Activated CD4-positive, alpha-beta T cell treated with anti-CD3 and anti-CD28 coated beads for 36 hours (primary cell): ENCODE results near the gene RHEB. TPM values are rescaled to one million over a fixed set of nuclear protein-coding genes. Genes with fewer than 3 reads are reported as not detected.

Experiments used
- ATAC-seq: fragments of 200-7000 bp; cut with Tn5 transposase; one replicate; pipeline ENCODE4 v1.10.0; 2021; ENCODE audit warnings: mild to moderate bottlenecking, moderate library complexity
- CTCF ChIA-PET: fragments of 350-600 bp; sonication (Branson Sonifier 250); formaldehyde crosslinking; loops from one replicate; lab custom pipeline; 2021; ENCODE audit warnings: antibody characterized with exemption; lab: Charles Lee
- POLR2A ChIA-PET: fragments of 350-600 bp; sonication (Branson Sonifier 250); formaldehyde crosslinking; loops from one replicate; lab custom pipeline; 2021; ENCODE audit warnings: antibody characterized with exemption, inconsistent platforms; lab: Charles Lee
- DNase-seq: peaks from one replicate; pipeline ENCODE4 v3.0.0-alpha.2; 2020
- H3K27ac Mint-ChIP-seq: one replicate; pipeline ENCODE4 v1.8.0; 2021; ENCODE audit warnings: mixed read lengths
- H3K27me3 Mint-ChIP-seq: one replicate; pipeline ENCODE4 v1.8.0; 2021; ENCODE audit warnings: mixed read lengths
- H3K36me3 Mint-ChIP-seq: one replicate; pipeline ENCODE4 v1.8.0; 2021; ENCODE audit warnings: low read depth, mixed read lengths
- H3K4me1 Mint-ChIP-seq: one replicate; pipeline ENCODE4 v1.8.0; 2021; ENCODE audit warnings: mixed read lengths
- H3K4me3 Mint-ChIP-seq: one replicate; pipeline ENCODE4 v1.8.0; 2021; ENCODE audit warnings: mild to moderate bottlenecking, moderate library complexity, mixed read lengths
- H3K9me3 Mint-ChIP-seq: one replicate; pipeline ENCODE4 v1.8.0; 2021; ENCODE audit warnings: low read depth, mixed read lengths
- intact Hi-C, 2 experiments: fragments of 100-400 bp; cut with DNase I in 1 of 2; cut with micrococcal nuclease in 1 of 2; formaldehyde crosslinking; loops; one replicate each; pipeline versions ENCODE4 v1.14.2 to v1.15.1; 2022 to 2024; cut with DNase I, micrococcal nuclease
- total RNA-seq, 2 experiments: library from RNA; stranded (reverse); gene quantifications; one replicate each; pipeline ENCODE4 v1.2.3, GENCODE V29; 2021

RHEB gene
- total RNA-seq, 2 experiments from 2014 or later: 42.8 to 43.0 TPM

- ChIA-PET POLR2A (no interaction called here), CTCF (interaction anchor here (0.7 to 1.1 kb wide), 3 partner anchors 11 to 69 kb away, joined by 3 to 4 read pairs (median 3); no protein-coding TSS in a partner anchor)
- ATAC-seq (no peak), DNase-seq (no peak)
- intact Hi-C loops: no loop called here
- H3K27me3 Mint-ChIP-seq: no peaks in the 10 kb centered on the region
- H3K36me3 Mint-ChIP-seq: no peaks in the 10 kb centered on the region
- no peaks in the 10 kb centered on the region for H3K9me3 Mint-ChIP-seq
- no peak overlapping the region for H3K4me3 Mint-ChIP-seq
- H3K27ac Mint-ChIP-seq: no peak overlapping the region
- H3K4me1 Mint-ChIP-seq: peaks cover 36% of the 10 kb centered on the region
Observed at GRCh38 chr7:151437159-151437553, 82.5 kb downstream of the RHEB start.

DNA sequence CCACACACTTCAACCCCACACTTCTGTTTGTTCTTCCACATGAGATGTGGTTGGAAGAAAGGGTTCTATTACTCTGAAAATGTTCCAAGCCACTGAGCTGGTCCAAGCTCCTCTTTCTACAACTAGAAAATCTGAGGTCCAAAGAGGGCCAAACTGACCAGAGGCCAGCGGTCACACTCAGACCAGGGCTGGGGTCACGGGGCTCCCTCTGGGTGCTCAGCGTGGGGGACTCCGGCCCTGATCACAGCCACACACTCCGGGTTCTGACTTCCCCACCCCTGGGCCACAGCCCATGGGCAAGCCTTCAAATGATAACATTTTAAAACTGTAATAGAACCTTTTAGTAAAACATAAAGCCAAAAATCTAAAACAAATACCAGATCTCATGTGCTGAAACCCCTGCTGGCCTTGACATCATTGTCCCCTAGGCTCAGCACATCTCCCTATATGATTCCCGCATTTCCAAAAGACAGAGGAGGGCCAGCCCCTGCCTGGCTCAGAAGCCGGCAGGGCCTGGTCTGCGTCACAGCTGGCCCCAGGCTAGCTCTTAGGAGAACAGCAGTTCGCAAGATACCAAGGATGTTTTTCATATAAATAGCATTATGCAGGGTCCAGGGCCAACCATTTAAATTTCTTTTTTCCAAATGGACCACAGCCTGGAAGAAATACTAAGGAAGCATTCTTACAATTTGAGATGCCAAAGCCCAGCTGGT is 83.1 kb downstream of the RHEB start:
- H3K4me1 Mint-ChIP-seq: peaks cover 33% of the 10 kb centered on the region
- H3K36me3 Mint-ChIP-seq: no peaks in the 10 kb centered on the region
- no peak overlapping the region for H3K4me3 Mint-ChIP-seq
- ATAC-seq (no peak), DNase-seq (no peak)
- intact Hi-C loops: no loop called here
- H3K27ac Mint-ChIP-seq: no peak overlapping the region
- CTCF ChIA-PET: interaction anchor here (0.7 to 1.1 kb wide), 2 partner anchors 12 to 68 kb away, joined by 3 to 4 read pairs; no protein-coding TSS in a partner anchor
- no peaks in the 10 kb centered on the region for H3K9me3 Mint-ChIP-seq
- POLR2A ChIA-PET: no interaction called here
- H3K27me3 Mint-ChIP-seq: no peaks in the 10 kb centered on the region

DNA sequence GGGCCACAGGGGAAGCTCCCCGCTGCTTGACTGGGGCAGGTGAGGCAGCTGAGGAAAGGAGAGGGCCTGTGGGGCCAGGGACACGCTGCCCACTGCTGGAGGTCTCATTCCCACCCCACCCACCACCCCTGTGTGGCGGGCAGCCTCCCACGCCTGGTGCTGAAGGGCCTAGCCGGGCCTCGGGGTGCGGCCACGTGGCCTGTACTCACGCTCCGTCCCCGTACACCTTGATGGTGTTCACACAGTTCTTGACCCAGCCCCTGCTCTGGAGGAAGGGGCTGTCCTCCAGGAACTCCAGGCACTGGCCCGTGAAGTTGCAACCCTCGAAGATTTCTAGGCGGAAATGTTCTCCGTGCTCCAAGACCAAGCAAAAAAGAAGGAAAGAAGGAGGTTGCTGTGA is 83.7 kb downstream of the RHEB start:
- Mint-ChIP-seq H3K4me3 (no peak overlapping the region), H3K36me3 (no peaks in the 10 kb centered on the region), H3K9me3 (no peaks in the 10 kb centered on the region), H3K27me3 (no peaks in the 10 kb centered on the region), H3K27ac (no peak overlapping the region), H3K4me1 (peaks cover 30% of the 10 kb centered on the region)
- intact Hi-C loops: no loop called here
- CTCF ChIA-PET: no interaction called here
- POLR2A ChIA-PET: no interaction called here
- ATAC-seq (no peak), DNase-seq (no peak)

- ChIA-PET POLR2A (no interaction called here), CTCF (interaction anchor here (0.6 to 0.8 kb wide), 2 partner anchors 45 to 83 kb away, joined by 3 read pairs; no protein-coding TSS in a partner anchor)
- H3K27ac Mint-ChIP-seq: no peak overlapping the region
- DNase-seq: no peak
- H3K27me3 Mint-ChIP-seq: no peaks in the 10 kb centered on the region
- H3K9me3 Mint-ChIP-seq: no peaks in the 10 kb centered on the region
- H3K4me3 Mint-ChIP-seq: no peak overlapping the region
- no peak for ATAC-seq
- intact Hi-C loops: no loop called here
- H3K36me3 Mint-ChIP-seq: no peaks in the 10 kb centered on the region
- peaks cover 26% of the 10 kb centered on the region for H3K4me1 Mint-ChIP-seq
Observed at GRCh38 chr7:151435103-151435916, 84.4 kb downstream of the RHEB start.

DNA sequence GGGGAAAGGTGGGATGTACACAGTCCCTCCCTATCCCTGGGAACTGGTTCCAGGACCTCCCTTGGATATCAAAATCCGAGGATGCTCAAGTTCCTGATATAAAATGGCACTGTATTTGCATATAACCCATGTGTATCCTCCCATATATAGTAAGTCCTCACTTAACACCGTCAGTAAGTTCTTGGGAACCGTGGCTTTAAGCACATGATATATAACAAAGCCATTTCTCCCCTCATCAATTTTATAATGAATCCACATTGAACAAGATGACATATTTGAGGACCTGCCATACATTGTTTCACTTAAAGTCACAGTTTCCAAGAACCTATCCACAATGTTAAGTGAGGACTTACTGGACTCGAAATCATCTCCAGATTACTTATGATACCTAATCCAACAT is 85.1 kb downstream of the RHEB start:
- ATAC-seq (no peak), DNase-seq (no peak)
- Mint-ChIP-seq H3K9me3 (no peaks in the 10 kb centered on the region), H3K36me3 (no peaks in the 10 kb centered on the region), H3K27me3 (no peaks in the 10 kb centered on the region), H3K27ac (no peak overlapping the region), H3K4me1 (peaks cover 32% of the 10 kb centered on the region), H3K4me3 (no peak overlapping the region)
- ChIA-PET POLR2A (no interaction called here), CTCF (interaction anchor here (0.8 to 1.7 kb wide), 3 partner anchors 14 to 125 kb away, joined by 3 to 5 read pairs (median 3); no protein-coding TSS in a partner anchor)
- intact Hi-C loops: no loop called here

GRCh38 chr7:151433721-151434400 is 85.8 kb downstream of the RHEB start:
- ChIA-PET POLR2A (no interaction called here), CTCF (interaction anchor here (0.5 to 1.7 kb wide), 5 partner anchors 14 to 124 kb away, joined by 3 to 5 read pairs (median 3); no protein-coding TSS in a partner anchor)
- DNase-seq (no peak), ATAC-seq (no peak)
- intact Hi-C loops: no loop called here
- no peaks in the 10 kb centered on the region for H3K27me3 Mint-ChIP-seq
- H3K4me3 Mint-ChIP-seq: no peak overlapping the region
- H3K9me3 Mint-ChIP-seq: no peaks in the 10 kb centered on the region
- H3K27ac Mint-ChIP-seq: no peak overlapping the region
- H3K4me1 Mint-ChIP-seq: peaks cover 38% of the 10 kb centered on the region
- no peaks in the 10 kb centered on the region for H3K36me3 Mint-ChIP-seq

DNA sequence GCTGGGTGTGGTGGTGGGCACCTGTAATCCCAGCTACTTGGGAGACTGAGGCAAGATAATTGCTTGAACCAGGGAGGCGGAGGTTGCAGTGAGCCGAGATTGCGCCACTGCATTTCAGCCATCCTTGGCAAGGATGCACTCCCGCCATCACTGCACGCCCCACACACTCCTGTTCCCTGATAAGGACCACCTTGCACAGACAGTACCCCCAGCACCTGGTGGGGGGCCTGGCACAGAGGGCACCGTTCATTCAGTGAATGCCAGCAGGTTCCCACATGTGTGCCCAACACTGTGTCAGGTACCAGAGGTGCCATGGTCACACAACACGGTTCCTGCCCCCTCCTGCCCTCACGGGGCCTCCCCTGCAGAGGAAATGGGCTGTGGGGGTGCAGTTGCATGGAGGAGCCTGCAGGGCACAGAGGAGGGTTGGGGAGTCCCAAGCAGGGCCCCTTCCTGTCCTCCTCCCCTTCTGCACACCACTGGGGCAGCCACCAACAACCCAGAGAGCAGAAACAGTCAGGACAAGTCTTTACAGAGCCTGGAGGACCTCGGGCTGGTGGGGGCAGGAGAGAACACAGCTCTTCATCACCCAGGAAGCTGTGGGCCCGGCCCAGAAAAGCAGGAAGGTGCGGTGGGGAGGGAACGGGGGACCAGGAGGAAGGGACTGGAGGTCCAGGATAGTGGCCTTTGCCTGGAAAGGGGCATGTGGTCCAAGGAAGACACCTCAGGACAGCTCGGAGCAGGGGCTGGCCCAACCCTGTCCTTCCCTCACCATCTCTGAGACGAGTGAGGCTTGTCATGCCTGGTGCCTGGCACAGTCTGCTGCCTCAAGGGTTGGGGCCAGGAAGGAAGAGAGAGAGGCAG is 86.8 kb downstream of the RHEB start:
- Mint-ChIP-seq H3K4me3 (no peak overlapping the region), H3K4me1 (peaks cover 46% of the 10 kb centered on the region), H3K27ac (peak overlapping the region; percentile 80), H3K27me3 (no peaks in the 10 kb centered on the region), H3K9me3 (no peaks in the 10 kb centered on the region), H3K36me3 (no peaks in the 10 kb centered on the region)
- intact Hi-C loops: no loop called here
- ChIA-PET CTCF (interaction anchor here (0.6 to 1.7 kb wide), 7 partner anchors 10 to 309 kb away, joined by 3 to 5 read pairs (median 3); no protein-coding TSS in a partner anchor), POLR2A (interaction anchor here (0.6 kb wide), 1 partner anchor 53 kb away, joined by 3 read pairs; no protein-coding TSS in a partner anchor)
- DNase-seq: peak; percentile 85
- ATAC-seq: peak; percentile 92

DNA sequence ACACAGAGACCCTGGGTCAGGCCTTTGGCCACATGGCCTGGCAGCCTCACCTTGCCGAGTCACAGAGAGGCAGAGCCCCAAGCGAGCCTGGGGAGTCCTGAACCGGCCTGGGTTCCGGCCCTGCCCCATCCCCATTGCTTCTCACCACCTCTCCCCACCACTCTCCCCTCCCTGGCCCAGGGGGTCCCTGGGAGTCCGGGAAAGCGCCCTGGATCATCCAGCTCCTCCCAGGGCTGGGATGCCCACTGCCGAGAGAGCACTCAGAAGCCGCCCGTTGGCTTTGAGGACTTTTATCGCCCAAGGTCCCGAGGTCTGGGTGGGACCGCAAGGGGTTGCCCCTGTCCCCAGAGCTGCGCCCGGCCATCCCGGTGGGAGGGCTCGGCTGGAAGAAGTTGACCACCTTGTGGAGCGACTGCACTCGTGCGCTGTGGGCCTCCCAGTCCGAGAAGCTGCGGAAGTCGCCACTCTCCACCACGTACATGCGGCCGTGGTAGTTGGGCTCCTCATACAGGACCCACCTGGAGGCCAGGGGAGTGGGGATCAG is 87.9 kb downstream of the RHEB start:
- no peak for ATAC-seq
- no peak for DNase-seq
- H3K27me3 Mint-ChIP-seq: no peaks in the 10 kb centered on the region
- intact Hi-C loops: no loop called here
- ChIA-PET POLR2A (no interaction called here), CTCF (interaction anchor here (1.1 kb wide), 1 partner anchor 17 kb away, joined by 4 read pairs; no protein-coding TSS in a partner anchor)
- H3K4me3 Mint-ChIP-seq: no peak overlapping the region
- no peaks in the 10 kb centered on the region for H3K36me3 Mint-ChIP-seq
- peaks cover 50% of the 10 kb centered on the region for H3K4me1 Mint-ChIP-seq
- no peak overlapping the region for H3K27ac Mint-ChIP-seq
- no peaks in the 10 kb centered on the region for H3K9me3 Mint-ChIP-seq

DNA sequence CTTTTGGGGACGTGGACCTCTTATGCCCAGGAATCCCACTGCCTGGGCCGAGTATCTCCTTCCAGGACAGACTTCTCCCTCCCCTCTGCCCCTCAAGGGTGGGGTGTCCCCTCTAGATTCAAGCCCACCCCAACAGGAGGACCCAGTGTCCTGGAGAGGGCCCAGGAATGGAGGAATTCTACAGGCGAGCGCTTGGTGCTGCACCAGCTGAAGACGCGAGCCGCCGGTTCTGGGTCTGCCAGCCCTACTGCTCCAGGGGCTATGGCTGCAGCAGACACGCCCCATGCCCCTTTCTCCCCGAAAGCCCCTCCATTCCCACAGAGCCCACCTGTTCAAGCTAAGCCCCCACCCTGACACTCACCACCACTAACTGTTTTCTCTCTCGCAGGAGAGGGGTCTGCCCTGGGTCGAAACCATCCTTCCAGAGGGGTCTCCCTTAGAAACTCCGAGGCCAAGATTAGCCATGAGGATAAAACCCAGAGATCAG is 88.4 kb downstream of the RHEB start:
- intact Hi-C loops: no loop called here
- Mint-ChIP-seq H3K36me3 (no peaks in the 10 kb centered on the region), H3K27me3 (no peaks in the 10 kb centered on the region), H3K27ac (no peak overlapping the region), H3K4me1 (peaks cover 51% of the 10 kb centered on the region), H3K4me3 (no peak overlapping the region), H3K9me3 (no peaks in the 10 kb centered on the region)
- CTCF ChIA-PET: interaction anchor here (0.7 to 1.1 kb wide), 2 partner anchors 18 kb away, joined by 3 to 4 read pairs; no protein-coding TSS in a partner anchor
- DNase-seq (no peak), ATAC-seq (no peak)
- POLR2A ChIA-PET: no interaction called here
